ENCODE data around the gene MAZ. TPM values are rescaled to one million over a fixed set of nuclear protein-coding genes. Genes with fewer than 3 reads are reported as not detected.

MAZ gene
- total and polyA plus RNA-seq, 7 donors: 94.9 to 193 (median 131) TPM

DNA sequence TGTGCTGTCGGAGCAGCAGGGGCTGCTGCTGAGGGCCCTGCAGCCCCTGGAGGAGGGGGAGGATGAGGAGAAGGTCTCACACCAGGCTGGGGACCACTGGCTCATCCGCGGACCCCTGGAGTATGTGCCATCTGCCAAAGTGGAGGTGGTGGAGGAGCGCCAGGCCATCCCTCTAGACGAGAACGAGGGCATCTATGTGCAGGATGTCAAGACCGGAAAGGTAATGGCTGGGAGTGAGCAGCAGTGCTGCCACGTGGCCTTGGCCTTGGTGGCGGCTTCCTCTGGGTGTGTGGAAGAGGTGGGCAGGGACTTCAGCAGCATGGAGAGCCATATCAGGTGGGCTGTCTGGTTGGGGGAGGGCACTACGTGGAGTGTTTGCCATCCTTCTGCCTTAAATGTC is 33.9 kb downstream of the MAZ start:
- intact Hi-C loops (cut with DNase I): no loop called here
- Histone ChIP-seq H3K27me3 (ENCODE audit: insufficient read depth in 3 of 3, low read length in 2 of 3) (no peaks in the 10 kb centered on the region), H3K9me3 (no peaks in the 10 kb centered on the region), H3K4me1 (no peaks in the 10 kb centered on the region), H3K27ac (no peak overlapping the region), H3K36me3 (ENCODE audit: insufficient read depth in 1 of 2, low read depth in 1 of 2) (peaks cover 0 to 87% of the 10 kb centered on the region in 2 donors), H3K4me3 (no peak overlapping the region)
- ATAC-seq (no peak), DNase-seq (no peak)
- no peak for TF ChIP-seq CTCF (IDR thresholded peaks at IDR 0.05)
- 77 to 82% (median 81%) methylated on average over 10 of the region's 10 CpGs for WGBS, 3 donors

- Histone ChIP-seq H3K27me3 (ENCODE audit: insufficient read depth in 3 of 3, low read length in 2 of 3) (no peaks in the 10 kb centered on the region), H3K4me1 (no peaks in the 10 kb centered on the region), H3K9me3 (no peaks in the 10 kb centered on the region), H3K36me3 (ENCODE audit: insufficient read depth in 1 of 2, low read depth in 1 of 2) (peaks cover 0 to 87% of the 10 kb centered on the region in 2 donors), H3K27ac (no peak overlapping the region), H3K4me3 (no peak overlapping the region)
- WGBS, 3 donors: 90 to 91% (median 90%) methylated on average over 23 of the region's 23 CpGs
- ATAC-seq: no peak
- no peak for TF ChIP-seq CTCF (IDR thresholded peaks at IDR 0.05)
- DNase-seq: no peak
- intact Hi-C loops (cut with DNase I): no loop called here
Measured at GRCh38 chr16:29841631-29842030, 35.3 kb downstream of the MAZ start.

DNA sequence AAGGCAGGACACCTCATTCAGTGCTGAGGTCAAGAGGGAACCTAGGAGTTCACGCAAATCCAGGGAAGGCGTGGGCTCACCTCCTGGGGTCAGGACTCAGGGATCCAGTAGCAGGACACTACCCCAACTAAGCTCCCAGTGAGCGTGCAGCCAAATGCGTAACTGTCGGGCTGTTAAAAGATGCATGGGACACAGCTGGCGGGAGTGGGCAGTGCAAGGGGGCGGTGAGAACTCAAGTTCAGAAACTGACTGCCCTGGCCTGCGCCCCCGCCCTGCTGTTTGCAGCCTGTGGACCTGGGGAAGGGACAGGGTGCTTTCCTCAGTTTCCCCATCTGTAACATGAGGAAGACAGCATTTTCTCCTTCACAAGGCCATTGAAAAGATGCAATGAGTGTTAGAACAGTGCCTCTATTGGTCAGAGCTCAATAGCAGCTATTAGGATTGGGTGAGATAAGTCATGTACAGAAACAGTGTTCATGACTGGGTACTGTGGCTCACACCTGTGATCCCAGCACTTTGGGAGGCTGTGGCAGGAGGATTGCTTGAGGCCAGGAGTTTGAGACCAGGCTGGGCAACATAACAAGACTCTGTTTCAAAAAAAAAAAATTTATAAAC is 36.5 kb downstream of the MAZ start:
- Histone ChIP-seq H3K36me3 (ENCODE audit: insufficient read depth in 1 of 2, low read depth in 1 of 2) (peaks cover 0 to 87% of the 10 kb centered on the region in 2 donors), H3K4me1 (no peaks in the 10 kb centered on the region), H3K27ac (no peak overlapping the region), H3K9me3 (no peaks in the 10 kb centered on the region), H3K27me3 (ENCODE audit: insufficient read depth in 3 of 3, low read length in 2 of 3) (no peaks in the 10 kb centered on the region), H3K4me3 (no peak overlapping the region)
- DNase-seq (no peak), ATAC-seq (no peak)
- WGBS, 3 donors: 84 to 96% (median 91%) methylated on average over 9 of the region's 9 CpGs
- no peak for TF ChIP-seq CTCF (IDR thresholded peaks at IDR 0.05)
- intact Hi-C loops (cut with DNase I): no loop called here

- WGBS, 3 donors: 86 to 89% (median 87%) methylated on average over 8 of the region's 8 CpGs
- Histone ChIP-seq H3K36me3 (ENCODE audit: insufficient read depth in 1 of 2, low read depth in 1 of 2) (peaks cover 0 to 78% of the 10 kb centered on the region in 2 donors), H3K4me3 (no peak overlapping the region), H3K27me3 (ENCODE audit: insufficient read depth in 3 of 3, low read length in 2 of 3) (no peaks in the 10 kb centered on the region), H3K27ac (no peak overlapping the region), H3K4me1 (no peaks in the 10 kb centered on the region), H3K9me3 (no peaks in the 10 kb centered on the region)
- intact Hi-C loops (cut with DNase I): no loop called here
- ATAC-seq (no peak), DNase-seq (no peak)
- TF ChIP-seq CTCF (IDR thresholded peaks at IDR 0.05): no peak
Measured at GRCh38 chr16:29843931-29844330, 37.6 kb downstream of the MAZ start.
